CD4-positive, alpha-beta memory T cell (primary cell): ENCODE data around the gene SNX21. TPM values are rescaled to one million over a fixed set of nuclear protein-coding genes. Genes with fewer than 3 reads are reported as not detected.
"Not testable (repeated sequence)": the region's sequence is repeated elsewhere in the genome, so short reads cannot be mapped to it uniquely, and the experiment has no call there.

Experiments used
- CTCF ChIA-PET: fragments of 350-600 bp; sonication (Branson Sonifier 250); formaldehyde crosslinking; loops from one replicate; lab custom pipeline; 2021; ENCODE audit warnings: inconsistent platforms; ENCODE audit not compliant: partially characterized antibody; lab: Charles Lee
- POLR2A ChIA-PET: fragments of 350-600 bp; sonication (Branson Sonifier 250); formaldehyde crosslinking; loops from one replicate; lab custom pipeline; 2021; ENCODE audit not compliant: partially characterized antibody; lab: Charles Lee
- DNase-seq, 5 donors: peaks; one replicate each; pipeline versions ENCODE4 v3.0.0 to v3.0.0-alpha.2; 2020 to 2022; ENCODE audit warnings: mixed read lengths in 1 of 5
- H3K27ac ChIP-seq: one replicate; pipeline ENCODE4 v1.7.0; 2013; ENCODE audit warnings: low read depth, low read length
- H3K27me3 ChIP-seq: 2 replicates; pipeline ENCODE4 v1.7.0; 2013; ENCODE audit warnings: mild to moderate bottlenecking, low read length, moderate library complexity; ENCODE audit not compliant: insufficient read depth
- H3K36me3 ChIP-seq: 2 replicates; pipeline ENCODE4 v1.7.0; 2013; ENCODE audit warnings: mild to moderate bottlenecking, low read length, moderate library complexity; ENCODE audit not compliant: insufficient read depth
- H3K4me1 ChIP-seq: 2 replicates; pipeline ENCODE4 v1.7.0; 2013; ENCODE audit warnings: mild to moderate bottlenecking, low read length, moderate library complexity; ENCODE audit not compliant: insufficient read depth
- H3K4me3 ChIP-seq, 2 donors: one replicate each; pipeline ENCODE4 v1.7.0; 2013; ENCODE audit warnings: low read length in 2 of 2, mild to moderate bottlenecking in 1 of 2
- H3K9me3 ChIP-seq, 2 donors: one replicate each; pipeline ENCODE4 v1.7.0; 2013; ENCODE audit warnings: low read length in 2 of 2, control low read depth in 1 of 2; ENCODE audit not compliant: control insufficient read depth in 1 of 2
- H3K27ac Mint-ChIP-seq, 7 donors: one replicate each; pipeline ENCODE4 v1.8.0; 2020 to 2021; ENCODE audit warnings: mixed read lengths in 7 of 7, mild to moderate bottlenecking in 6 of 7, inconsistent platforms in 3 of 7, moderate library complexity in 3 of 7
- H3K27me3 Mint-ChIP-seq, 2 donors: one replicate each; pipeline ENCODE4 v1.8.0; 2020 to 2021; ENCODE audit warnings: mixed read lengths in 2 of 2
- H3K36me3 Mint-ChIP-seq, 2 donors: one replicate each; pipeline ENCODE4 v1.8.0; 2020 to 2021; ENCODE audit warnings: mixed read lengths in 2 of 2, inconsistent platforms in 1 of 2, mild to moderate bottlenecking in 1 of 2
- H3K4me1 Mint-ChIP-seq, 4 donors: one replicate each; pipeline ENCODE4 v1.8.0; 2020 to 2021; ENCODE audit warnings: mixed read lengths in 4 of 4, mild to moderate bottlenecking in 1 of 4
- H3K4me3 Mint-ChIP-seq, 8 donors: one replicate each; pipeline ENCODE4 v1.8.0; 2020 to 2021; ENCODE audit warnings: mixed read lengths in 8 of 8, mild to moderate bottlenecking in 7 of 8, moderate library complexity in 6 of 8, inconsistent platforms in 3 of 8
- H3K9me3 Mint-ChIP-seq, 8 donors: one replicate each; pipeline ENCODE4 v1.8.0; 2020 to 2021; ENCODE audit warnings: mixed read lengths in 8 of 8, mild to moderate bottlenecking in 5 of 8, inconsistent platforms in 3 of 8, moderate library complexity in 1 of 8
- intact Hi-C: fragments of 100-400 bp; cut with micrococcal nuclease; formaldehyde crosslinking; loops from one replicate; pipeline ENCODE4 v1.15.1; 2023
- polyA plus RNA-seq, 2 donors: library from polyadenylated mRNA; unstranded; fragments of 300-500 nt; fragmentation: Illumina TruSeq; gene quantifications; one replicate each; pipeline ENCODE4 v1.2.3, GENCODE V29; 2021
- total RNA-seq, 2 experiments: library from RNA; stranded (reverse); gene quantifications; one replicate each; pipeline ENCODE4 v1.2.3, GENCODE V29; 2021

Gene SNX21
- total RNA-seq (1 to 10 TPM; 2.6 to 3.5 TPM), polyA plus RNA-seq (1 to 10 TPM in 1 of 2 donors, under 1 TPM in 1; 0.20 to 1.8 TPM)

- Histone ChIP-seq H3K4me1 (peaks cover 21% of the 10 kb centered on the region), H3K36me3 (no peaks in the 10 kb centered on the region), H3K9me3 (no peaks in the 10 kb centered on the region), H3K27ac (peak within 1 kb of the TSS; percentile 21), H3K27me3 (no peaks in the 10 kb centered on the region), H3K4me3 (peak within 1 kb of the TSS; percentile 3 to 64)
- peak in 2 of 5 donors; percentile 22 to 28 for DNase-seq
- CTCF ChIA-PET = interaction anchor here (1.2 to 1.3 kb wide), 2 partner anchors 9 to 137 kb away, joined by 3 to 5 read pairs; no protein-coding TSS in a partner anchor
- Mint-ChIP-seq H3K27me3 (peaks cover 0 to 3% of the 10 kb centered on the region in 2 donors), H3K4me3 (peak within 1 kb of the TSS; percentile 77 to 91 (median 84)), H3K36me3 (no peaks in the 10 kb centered on the region), H3K4me1 (peaks cover 7 to 23% (median 13%) of the 10 kb centered on the region in 4 donors), H3K27ac (peak within 1 kb of the TSS; percentile 4 to 79 (median 13)), H3K9me3 (no peaks in the 10 kb centered on the region)
- intact Hi-C loops = no loop called here
- POLR2A ChIA-PET = interaction anchor here (0.7 to 2.8 kb wide), 7 partner anchors 10 to 531 kb away, joined by 3 to 17 read pairs (median 5); partner anchors contain the start of genes ACOT8, PCIF1 and ZSWIM3
Observed at GRCh38 chr20:45833030-45833882, at the start of gene SNX21. SNX21 (plus strand) TSS chr20:45833799; CDS start chr20:45833920, 121 bp downstream.

GRCh38 chr20:45788351-45788750, 45.2 kb upstream of the SNX21 start:
- peaks cover 16% of the 10 kb centered on the region for H3K4me1 ChIP-seq

GRCh38 chr20:45792317-45793118, 41.1 kb upstream of the SNX21 start:
- H3K4me3 Mint-ChIP-seq = peak overlapping the region; percentile 85 to 98 (median 93)
- no peak for DNase-seq
- H3K27me3 Mint-ChIP-seq = no peaks in the 10 kb centered on the region
- CTCF ChIA-PET = interaction anchor here (1.2 to 1.4 kb wide), 3 partner anchors 9 to 419 kb away, joined by 3 to 4 read pairs (median 4); no protein-coding TSS in a partner anchor
- peak overlapping the region; percentile 79 to 93 for H3K4me3 ChIP-seq
- no peaks in the 10 kb centered on the region for H3K9me3 ChIP-seq
- no peaks in the 10 kb centered on the region for H3K27me3 ChIP-seq
- peaks cover 11 to 18% (median 14%) of the 10 kb centered on the region in 4 donors for H3K4me1 Mint-ChIP-seq
- H3K27ac ChIP-seq = peak overlapping the region; percentile 88
- peaks cover 16% of the 10 kb centered on the region for H3K4me1 ChIP-seq
- peaks cover 16% of the 10 kb centered on the region for H3K36me3 ChIP-seq
- peak overlapping the region; percentile 83 to 99 (median 95) for H3K27ac Mint-ChIP-seq
- peaks cover 16 to 33% of the 10 kb centered on the region in 2 donors for H3K36me3 Mint-ChIP-seq
- H3K9me3 Mint-ChIP-seq = no peaks in the 10 kb centered on the region
- POLR2A ChIA-PET = interaction anchor here (0.6 to 2.8 kb wide), 8 partner anchors 20 to 571 kb away, joined by 3 to 15 read pairs (median 4); partner anchors contain the start of genes PCIF1, SYS1, UBE2C and ZNF335
- intact Hi-C loops = loop anchor here (5.0 to 10.0 kb wide), 4 partner anchors 62 to 892 kb away; partner anchors contain the start of genes ACOT8, NCOA5, TP53RK and ZNF335

More at GRCh38 chr20:45788351-45788750, 45.2 kb upstream of the SNX21 start:
- Mint-ChIP-seq H3K27ac (no peak overlapping the region), H3K27me3 (no peaks in the 10 kb centered on the region), H3K4me1 (peaks cover 11 to 16% (median 13%) of the 10 kb centered on the region in 4 donors), H3K4me3 (peak overlapping the region in 1 of 8 donors; percentile 31), H3K9me3 (peaks cover 0 to 2% (median 0%) of the 10 kb centered on the region in 8 donors), H3K36me3 (peaks cover 0 to 8% of the 10 kb centered on the region in 2 donors)
- H3K4me3 ChIP-seq = no peak overlapping the region
- ChIA-PET POLR2A (no interaction called here), CTCF (interaction anchor here (3.4 kb wide), 1 partner anchor 11 kb away, joined by 17 read pairs; no protein-coding TSS in a partner anchor)
- H3K27ac ChIP-seq = no peak overlapping the region
- intact Hi-C loops = no loop called here
- no peaks in the 10 kb centered on the region for H3K36me3 ChIP-seq
- H3K9me3 ChIP-seq = no peaks in the 10 kb centered on the region
- H3K27me3 ChIP-seq = no peaks in the 10 kb centered on the region
- DNase-seq = no peak

GRCh38 chr20:45796337-45797065, 37.1 kb upstream of the SNX21 start:
- Histone ChIP-seq H3K27me3 (no peaks in the 10 kb centered on the region), H3K9me3 (no peaks in the 10 kb centered on the region), H3K4me3 (no peak overlapping the region), H3K4me1 (peaks cover 18% of the 10 kb centered on the region), H3K36me3 (peaks cover 23% of the 10 kb centered on the region), H3K27ac (no peak overlapping the region)
- H3K4me3 Mint-ChIP-seq = no peak overlapping the region
- H3K27ac Mint-ChIP-seq = peak overlapping the region in 3 of 7 donors; percentile 22 to 51 (median 43)
- H3K4me1 Mint-ChIP-seq = peaks cover 12 to 27% (median 21%) of the 10 kb centered on the region in 4 donors
- CTCF ChIA-PET = no interaction called here
- no peaks in the 10 kb centered on the region for H3K27me3 Mint-ChIP-seq
- POLR2A ChIA-PET = no interaction called here
- no peaks in the 10 kb centered on the region for H3K9me3 Mint-ChIP-seq
- no peak for DNase-seq
- peaks cover 17 to 33% of the 10 kb centered on the region in 2 donors for H3K36me3 Mint-ChIP-seq
- intact Hi-C loops = loop anchor here (1.0 to 10.0 kb wide), 3 partner anchors 58 to 888 kb away; partner anchors contain the start of genes ACOT8, TP53RK and ZSWIM3

- Mint-ChIP-seq H3K4me1 (peaks cover 9 to 21% (median 13%) of the 10 kb centered on the region in 4 donors), H3K27ac (peak overlapping the region in 2 of 7 donors; percentile 13 to 64), H3K36me3 (peaks cover 23 to 37% of the 10 kb centered on the region in 2 donors)
- DNase-seq, H3K4me3 Mint-ChIP-seq, CTCF ChIA-PET, H3K4me3 ChIP-seq, H3K27ac ChIP-seq, H3K27me3 ChIP-seq, POLR2A ChIA-PET, H3K27me3 Mint-ChIP-seq, H3K9me3 ChIP-seq, H3K9me3 Mint-ChIP-seq: not testable (repeated sequence)
- intact Hi-C loops = loop anchor here (10.0 kb wide), 2 partner anchors 57 to 887 kb away; partner anchors contain the start of genes ACOT8, TP53RK and ZSWIM3
- Histone ChIP-seq H3K4me1 (peaks cover 14% of the 10 kb centered on the region), H3K36me3 (peaks cover 31% of the 10 kb centered on the region)
Observed at GRCh38 chr20:45797510-45797909, 36.1 kb upstream of the SNX21 start.

- not testable (repeated sequence) for H3K9me3 ChIP-seq, H3K27me3 ChIP-seq, H3K9me3 Mint-ChIP-seq, H3K27me3 Mint-ChIP-seq, H3K4me3 ChIP-seq, H3K4me1 ChIP-seq, H3K27ac ChIP-seq, H3K27ac Mint-ChIP-seq, H3K4me3 Mint-ChIP-seq, DNase-seq
- CTCF ChIA-PET = interaction anchor here (1.6 to 3.2 kb wide), 11 partner anchors 9 to 189 kb away, joined by 4 to 54 read pairs (median 11); partner anchors contain the start of genes ACOT8, PCIF1 and ZNF335
- POLR2A ChIA-PET = interaction anchor here (1.9 kb wide), 1 partner anchor 173 kb away, joined by 24 read pairs; the partner anchor contains the start of gene ZNF335
- H3K36me3 ChIP-seq = peaks cover 36% of the 10 kb centered on the region
- H3K4me1 Mint-ChIP-seq = peaks cover 5 to 16% (median 8%) of the 10 kb centered on the region in 4 donors
- intact Hi-C loops = loop anchor here (10.0 kb wide), 2 partner anchors 57 to 887 kb away; partner anchors contain the start of genes ACOT8, TP53RK and ZSWIM3
- peaks cover 26 to 38% of the 10 kb centered on the region in 2 donors for H3K36me3 Mint-ChIP-seq
Observed at GRCh38 chr20:45797955-45798354, 35.6 kb upstream of the SNX21 start.
